Stimulated activated naive CD4-positive, alpha-beta T cell (primary cell): ENCODE measurements around the gene XRCC1.

Source experiments
- DNase-seq, 6 experiments: peaks; one replicate each; lab custom pipeline; 2025; lab: John Stamatoyannopoulos, UW

XRCC1 gene, protein sequence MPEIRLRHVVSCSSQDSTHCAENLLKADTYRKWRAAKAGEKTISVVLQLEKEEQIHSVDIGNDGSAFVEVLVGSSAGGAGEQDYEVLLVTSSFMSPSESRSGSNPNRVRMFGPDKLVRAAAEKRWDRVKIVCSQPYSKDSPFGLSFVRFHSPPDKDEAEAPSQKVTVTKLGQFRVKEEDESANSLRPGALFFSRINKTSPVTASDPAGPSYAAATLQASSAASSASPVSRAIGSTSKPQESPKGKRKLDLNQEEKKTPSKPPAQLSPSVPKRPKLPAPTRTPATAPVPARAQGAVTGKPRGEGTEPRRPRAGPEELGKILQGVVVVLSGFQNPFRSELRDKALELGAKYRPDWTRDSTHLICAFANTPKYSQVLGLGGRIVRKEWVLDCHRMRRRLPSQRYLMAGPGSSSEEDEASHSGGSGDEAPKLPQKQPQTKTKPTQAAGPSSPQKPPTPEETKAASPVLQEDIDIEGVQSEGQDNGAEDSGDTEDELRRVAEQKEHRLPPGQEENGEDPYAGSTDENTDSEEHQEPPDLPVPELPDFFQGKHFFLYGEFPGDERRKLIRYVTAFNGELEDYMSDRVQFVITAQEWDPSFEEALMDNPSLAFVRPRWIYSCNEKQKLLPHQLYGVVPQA

DNA sequence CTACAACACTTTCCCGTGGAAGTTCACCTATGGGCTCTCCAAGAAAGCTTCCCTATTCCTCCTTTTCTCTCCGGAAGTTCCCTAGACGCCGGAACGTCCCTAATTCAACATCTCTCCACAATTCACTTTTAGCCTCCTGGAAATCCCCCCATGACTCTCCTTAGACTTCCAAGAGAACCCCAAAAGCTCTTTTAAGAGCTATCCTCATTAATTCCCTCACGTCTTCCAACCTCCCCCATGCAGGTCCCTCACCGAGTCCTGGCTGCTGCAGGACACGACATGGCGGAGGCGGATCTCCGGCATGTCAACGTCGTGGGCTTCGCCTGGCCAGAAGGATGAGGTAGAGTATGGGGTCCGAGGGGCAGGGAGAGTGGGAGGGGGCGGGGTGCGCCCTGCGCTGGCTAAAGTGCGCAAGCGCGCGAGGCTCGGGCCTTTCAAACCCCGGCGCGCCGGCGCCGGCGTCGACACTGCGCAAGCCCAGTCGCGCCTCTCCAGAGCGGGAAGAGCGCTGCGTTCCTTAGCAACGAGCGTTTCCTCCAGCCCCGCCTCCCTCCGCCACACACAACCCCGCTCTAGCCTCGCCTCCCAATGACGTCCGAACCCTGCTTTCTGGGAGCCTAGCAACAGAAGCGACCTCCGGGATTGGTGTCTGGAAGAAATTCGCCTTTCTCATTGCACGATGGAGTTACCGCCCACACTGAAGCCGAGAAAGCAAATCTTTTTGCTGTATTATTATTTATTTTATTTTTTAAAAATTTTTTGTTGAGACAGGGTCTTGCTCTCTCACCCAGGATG, at the start of gene XRCC1, which contains the start of gene PINLYP:
XRCC1 (minus strand) TSS at position 372 of the 795 bp plus-strand sequence; CDS start at position 303, 69 bp downstream.
PINLYP (plus strand) TSS at position 646 of the 795 bp plus-strand sequence. CDS start 1,391 bp downstream, outside the sequence.
- DNase-seq, result peak; percentile 90 to 97 (median 96)

- peak; percentile 66 to 86 (median 83) for DNase-seq
Measured at GRCh38 chr19:43624933-43625332, 49.6 kb upstream of the XRCC1 start.

GRCh38 chr19:43623889-43624670, 48.8 kb upstream of the XRCC1 start:
- peak in 1 of 6 experiments; percentile 4 for DNase-seq

GRCh38 chr19:43622956-43623355, 47.6 kb upstream of the XRCC1 start:
- no peak for DNase-seq

DNA sequence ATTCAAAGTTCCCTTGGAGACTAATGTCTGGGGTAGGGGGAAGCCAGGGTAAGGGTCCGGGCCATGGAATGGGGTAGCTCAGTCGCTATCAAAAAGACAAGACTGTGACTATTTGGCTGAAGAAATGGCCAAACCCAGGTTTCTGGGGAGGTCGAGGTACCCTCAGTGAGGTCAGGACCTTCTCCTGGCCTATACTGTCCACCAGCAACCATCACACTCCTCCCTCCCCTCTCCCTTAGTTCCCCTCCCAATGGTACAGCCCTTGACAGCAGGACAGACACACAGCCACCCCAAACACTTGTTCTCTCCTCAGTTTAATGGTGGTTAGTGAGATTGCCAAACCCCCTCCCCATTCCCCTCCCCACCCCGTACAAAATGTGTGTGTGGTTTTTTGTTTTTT, 46.7 kb upstream of the XRCC1 start:
- no peak for DNase-seq

- DNase-seq, result no peak
Measured at GRCh38 chr19:43620061-43621001, 45.0 kb upstream of the XRCC1 start.

DNA sequence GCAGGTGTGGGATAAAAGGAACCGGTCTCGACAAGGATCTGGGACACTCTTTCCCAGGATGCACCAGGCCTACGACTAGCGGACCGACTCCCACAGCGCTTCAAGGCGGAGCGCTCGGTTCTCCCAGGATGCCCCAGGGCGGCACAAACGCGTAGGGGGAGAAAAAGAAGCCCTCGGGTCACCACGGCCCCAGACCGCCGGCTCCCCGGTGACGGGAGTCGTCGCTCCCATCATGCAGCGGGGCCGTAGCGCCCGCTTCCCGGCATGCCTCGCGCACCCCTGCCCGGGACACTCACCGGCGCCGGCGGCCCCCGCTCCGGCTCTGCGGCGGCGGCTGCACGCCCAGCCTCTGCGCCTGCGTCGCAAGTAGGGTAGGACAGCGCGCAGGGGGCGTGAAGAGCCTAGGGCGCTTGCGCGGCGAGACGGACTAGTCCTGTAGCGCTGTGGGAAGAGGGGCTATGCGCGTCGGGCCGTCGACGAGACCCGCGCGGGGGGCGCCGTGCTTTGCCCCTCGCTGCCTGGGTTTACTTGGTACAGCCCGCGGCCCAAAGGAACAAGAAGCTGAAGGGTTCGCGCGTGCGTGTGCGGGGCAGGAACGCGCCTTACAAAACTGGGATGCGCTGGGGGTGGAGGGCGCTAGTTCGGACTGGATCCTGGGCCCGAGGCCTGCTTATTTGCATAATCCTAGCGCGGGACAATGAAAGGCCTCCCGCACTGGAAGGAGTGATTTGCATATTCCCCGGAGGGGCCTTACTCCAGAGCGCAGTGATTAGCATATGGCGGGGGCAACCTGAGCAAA, 44.1 kb upstream of the XRCC1 start, which contains the start of gene ZNF428:
ZNF428 (minus strand) TSS at position 368 of the 799 bp plus-strand sequence. CDS start 5,325 bp downstream, outside the sequence.
- DNase-seq, result peak; percentile 73 to 88 (median 84)

DNA sequence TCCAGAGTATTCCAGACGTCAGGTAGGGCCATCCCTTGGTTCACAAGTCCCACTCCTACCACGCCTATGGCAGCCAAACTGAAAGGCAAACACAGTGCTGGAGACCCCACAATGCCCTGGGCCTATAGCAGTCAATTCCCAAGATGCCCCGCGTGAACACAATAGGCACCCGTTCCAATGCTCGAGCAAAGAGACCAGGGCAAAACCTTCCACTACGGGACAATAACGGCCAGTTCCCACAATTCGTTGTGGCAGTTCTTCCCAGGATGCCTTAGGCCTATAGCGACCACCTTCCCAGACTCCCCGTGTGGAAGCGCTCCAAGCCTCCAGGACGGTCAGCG, 43.6 kb upstream of the XRCC1 start:
- peak in 3 of 6 experiments; percentile 18 to 30 (median 29) for DNase-seq

DNA sequence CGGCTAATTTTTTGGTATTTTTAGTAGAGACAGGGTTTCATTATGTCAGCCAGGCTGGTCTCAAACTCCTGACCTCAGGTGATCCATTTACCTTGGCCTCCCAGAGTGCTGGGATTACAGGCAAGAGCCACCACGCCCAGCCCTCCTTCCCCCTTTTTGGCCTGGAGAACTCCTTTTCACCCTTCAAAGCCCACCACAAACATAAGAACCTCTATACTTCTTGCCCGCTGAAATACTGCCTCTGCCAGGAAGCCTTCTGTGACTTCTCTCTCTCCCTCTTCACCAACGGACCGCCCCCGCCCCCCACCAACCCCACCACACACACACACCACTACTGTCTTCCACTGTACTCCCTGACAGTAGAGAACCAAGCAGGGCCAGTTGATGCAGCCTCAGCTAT, 41.6 kb upstream of the XRCC1 start:
- no peak for DNase-seq

DNA sequence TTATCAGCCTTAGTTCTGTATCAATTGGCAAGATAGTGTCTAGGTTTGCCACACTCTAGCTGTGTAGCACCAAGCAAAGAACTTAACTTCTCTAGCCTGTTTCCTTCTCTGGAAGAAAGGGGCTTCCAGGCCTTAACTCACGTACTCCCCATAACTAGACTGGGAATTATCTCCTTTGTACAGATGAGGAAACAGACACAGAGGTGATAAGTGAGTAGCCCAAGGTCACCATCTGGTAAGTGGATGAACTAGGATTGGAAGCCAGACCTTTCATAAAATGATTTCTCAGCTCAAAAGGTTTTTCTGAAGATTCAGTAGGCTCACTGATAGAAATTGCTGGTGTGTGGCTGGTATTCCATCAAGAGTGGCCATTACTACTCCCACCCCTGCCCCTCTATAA, 41.0 kb upstream of the XRCC1 start:
- no peak for DNase-seq

DNA sequence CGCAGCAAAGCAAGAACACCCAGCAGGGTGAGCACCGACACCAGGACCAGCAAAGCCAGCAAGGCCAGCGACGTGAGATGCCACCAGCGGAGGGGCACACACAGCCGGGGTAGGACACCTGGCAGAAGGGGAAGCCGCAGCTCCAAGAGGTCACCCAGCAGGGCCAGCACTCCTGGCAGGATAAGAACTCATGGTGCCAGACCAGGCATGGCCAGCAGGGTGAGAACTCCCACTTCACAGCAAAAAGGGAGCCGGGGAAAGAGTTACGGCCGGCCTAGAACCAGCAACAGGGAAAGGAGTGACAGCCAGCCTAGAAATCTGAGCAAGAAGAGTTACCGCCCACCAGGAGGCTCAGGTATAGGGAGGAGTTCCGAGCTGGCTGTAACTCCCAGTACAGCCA, 37.0 kb upstream of the XRCC1 start:
- DNase-seq, result no peak

- no peak for DNase-seq
Measured at GRCh38 chr19:43611788-43612187, 36.5 kb upstream of the XRCC1 start, which contains the start of gene SRRM5. Gene SRRM5, plus strand, starts transcription at chr19:43612088. Its CDS starts 34 bp downstream, at chr19:43612122.

GRCh38 chr19:43610493-43610892, 35.2 kb upstream of the XRCC1 start:
- DNase-seq, result no peak

DNA sequence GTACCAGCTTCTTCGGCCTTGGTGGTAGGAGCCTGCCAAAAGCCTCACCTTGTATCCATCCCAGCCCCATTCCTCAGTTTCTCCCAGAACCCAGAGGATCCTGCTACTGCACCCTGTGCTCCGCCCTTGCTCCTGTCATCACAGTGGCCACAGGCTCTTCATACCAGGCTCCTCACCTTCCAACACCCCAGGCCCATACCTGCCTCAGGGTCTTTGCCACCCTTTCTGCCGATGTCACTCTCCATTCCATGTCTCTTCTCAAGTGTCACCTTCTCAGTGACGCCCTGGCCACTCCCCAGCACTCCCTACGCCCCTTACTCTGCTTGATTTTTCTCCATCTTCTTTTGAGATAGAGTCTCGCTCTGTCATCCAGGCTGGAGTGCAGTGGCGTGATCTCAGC, 34.5 kb upstream of the XRCC1 start:
- no peak for DNase-seq

DNA sequence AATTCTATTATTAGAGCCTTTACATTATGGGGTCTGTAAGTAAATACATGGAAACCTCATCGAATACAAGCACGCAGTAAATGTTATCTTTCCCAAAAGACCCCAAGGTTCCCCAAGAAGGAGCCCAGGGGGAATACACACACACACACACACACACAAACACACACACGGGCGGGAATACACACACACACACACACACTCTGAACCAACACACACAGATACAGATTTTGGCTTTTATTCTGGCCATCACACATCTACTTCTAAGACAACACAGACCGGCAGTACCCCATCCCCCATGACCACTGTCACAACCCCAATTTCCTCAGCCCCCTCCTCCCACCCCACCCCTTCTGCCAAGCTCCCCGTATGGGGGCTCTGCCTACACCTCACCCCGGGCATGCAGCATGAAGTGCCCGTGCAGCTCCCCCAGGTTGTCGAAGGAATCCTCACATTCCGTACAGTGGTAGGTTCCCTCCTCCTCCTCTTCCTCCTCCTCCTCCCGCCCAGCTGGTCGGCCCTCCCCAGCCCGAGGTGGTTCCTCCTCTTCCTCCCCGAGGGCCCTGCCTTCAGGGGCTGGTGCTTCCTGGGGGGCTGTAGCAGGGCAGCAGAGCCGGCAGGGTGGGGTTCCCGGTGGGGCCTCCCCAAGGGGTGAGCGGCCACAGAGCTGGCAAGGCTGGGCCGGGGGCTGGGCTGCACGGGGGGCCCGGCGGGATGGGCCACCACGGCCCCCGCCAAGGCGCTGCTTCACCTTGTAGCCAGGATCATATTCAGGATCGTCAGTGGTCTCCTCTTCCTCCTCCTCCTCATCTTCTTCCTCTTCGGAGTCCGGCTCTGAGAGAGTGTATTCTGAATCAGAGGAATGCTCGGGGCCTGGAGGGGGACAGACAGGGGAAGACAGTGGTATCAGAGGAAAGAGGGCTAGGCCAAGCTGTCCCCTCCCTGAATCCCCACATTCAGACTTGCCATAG, 32.2 kb upstream of the XRCC1 start:
- DNase-seq, result no peak

- no peak for DNase-seq
Measured at GRCh38 chr19:43606569-43607229, 31.4 kb upstream of the XRCC1 start.

DNA sequence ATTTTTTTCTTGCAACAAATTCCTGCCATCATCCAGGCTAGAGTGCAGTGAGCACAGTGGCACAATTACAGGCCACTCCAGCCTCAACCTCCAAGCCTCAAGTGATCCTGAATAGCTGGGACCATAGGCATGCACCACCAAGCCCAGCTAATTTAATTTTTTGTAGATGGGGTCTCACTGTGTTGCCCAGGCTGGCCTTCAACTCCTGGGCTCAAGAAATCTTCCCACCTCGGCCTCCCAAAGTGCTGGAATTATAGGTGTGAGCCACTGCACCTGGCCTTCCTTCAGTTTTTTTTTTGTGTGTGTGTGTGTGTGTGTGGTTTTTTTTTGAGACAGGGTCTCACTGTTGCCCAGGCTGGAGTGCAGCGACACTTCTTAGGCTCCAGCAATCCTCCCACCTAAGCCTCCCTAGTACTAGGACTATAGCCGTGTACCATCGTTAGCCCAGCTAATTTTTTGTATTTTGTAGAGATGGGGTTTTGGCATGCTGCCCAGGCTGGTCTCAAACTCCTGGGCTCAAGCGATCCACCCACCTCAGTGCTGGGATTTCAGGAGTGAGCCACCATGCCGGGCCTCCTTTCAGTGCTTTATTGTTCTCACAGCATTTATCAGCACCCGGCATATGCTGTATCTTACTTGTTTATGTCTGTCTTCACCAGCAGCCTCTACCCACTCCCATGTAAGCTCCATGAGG, 30.7 kb upstream of the XRCC1 start:
- no peak for DNase-seq
